ENCODE measurements around the gene AP4S1.

Gene AP4S1

DNA sequence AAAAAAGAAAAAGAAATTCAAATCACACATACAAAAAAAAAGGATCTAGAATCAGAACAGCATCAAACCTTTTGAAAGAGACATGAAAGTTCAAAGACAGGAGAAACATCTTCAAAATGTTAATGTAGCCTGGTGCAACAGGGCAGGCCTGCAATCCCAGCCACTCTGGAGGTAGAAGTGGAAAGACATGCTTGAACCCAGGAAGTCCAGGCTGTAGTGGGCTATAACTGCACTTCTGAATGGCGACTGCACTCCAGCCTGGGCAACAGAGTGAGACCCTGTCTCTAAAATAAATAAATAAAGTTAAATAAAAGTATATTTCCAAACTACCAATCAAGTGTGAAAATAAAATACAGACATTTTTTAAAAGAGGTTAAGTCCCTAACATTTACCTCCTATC lies 18.7 kb upstream of the AP4S1 start:
- DNase-seq (ENCODE audit: low read depth in 2 of 2): no peak

DNA sequence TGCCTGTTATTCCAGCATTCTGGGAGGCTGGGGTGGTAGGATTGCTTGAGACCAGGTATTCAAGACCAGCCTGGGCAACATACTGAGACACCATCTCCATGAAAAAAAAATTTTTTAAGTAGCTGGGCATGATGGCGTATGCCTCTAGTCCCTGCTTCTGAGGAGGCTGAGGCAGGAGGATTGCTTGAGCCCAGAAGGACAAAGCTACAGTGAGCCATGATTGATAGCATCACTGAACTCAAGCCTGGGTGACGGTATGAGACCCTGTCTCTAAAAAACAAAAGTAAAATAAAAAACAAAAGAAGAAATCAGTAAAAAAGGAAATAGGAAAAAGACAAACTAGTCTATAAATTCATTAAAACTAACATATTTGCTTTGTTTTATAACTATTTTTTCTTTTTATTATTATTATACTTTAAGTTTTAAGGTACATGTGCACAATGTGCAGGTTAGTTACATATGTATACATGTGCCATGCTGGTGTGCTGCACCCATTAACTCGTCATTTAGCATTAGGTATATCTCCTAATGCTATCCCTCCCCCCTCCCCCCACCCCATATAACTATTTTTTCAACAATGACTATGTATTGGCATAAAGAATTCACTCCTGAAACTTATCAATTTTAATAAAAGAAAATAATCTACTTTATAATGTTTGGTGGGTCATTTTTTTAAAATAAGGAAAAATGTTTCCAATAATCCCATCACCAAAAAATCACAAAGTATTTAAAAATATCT lies 15.4 kb upstream of the AP4S1 start:
- no peak for DNase-seq (ENCODE audit: low read depth in 2 of 2)

DNA sequence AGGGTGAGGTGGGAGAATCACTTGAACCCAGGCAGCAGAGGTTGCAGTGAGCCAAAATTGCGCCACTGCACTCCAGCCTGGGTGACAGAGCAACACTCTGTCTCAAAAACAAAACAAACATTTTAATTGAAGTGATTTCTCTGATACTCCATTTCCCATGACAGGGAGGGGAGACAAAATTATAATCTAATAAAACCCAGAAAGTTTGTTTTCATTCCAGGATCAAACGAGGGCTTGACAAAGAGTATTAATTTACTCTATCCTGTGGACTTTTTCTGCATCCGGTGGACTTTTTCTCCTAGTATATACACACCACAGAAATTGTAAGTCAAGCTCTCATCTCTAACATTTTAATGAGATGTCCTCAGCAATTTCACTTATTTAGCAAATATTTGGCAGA lies 14.5 kb upstream of the AP4S1 start:
- DNase-seq (ENCODE audit: low read depth in 2 of 2): no peak

DNA sequence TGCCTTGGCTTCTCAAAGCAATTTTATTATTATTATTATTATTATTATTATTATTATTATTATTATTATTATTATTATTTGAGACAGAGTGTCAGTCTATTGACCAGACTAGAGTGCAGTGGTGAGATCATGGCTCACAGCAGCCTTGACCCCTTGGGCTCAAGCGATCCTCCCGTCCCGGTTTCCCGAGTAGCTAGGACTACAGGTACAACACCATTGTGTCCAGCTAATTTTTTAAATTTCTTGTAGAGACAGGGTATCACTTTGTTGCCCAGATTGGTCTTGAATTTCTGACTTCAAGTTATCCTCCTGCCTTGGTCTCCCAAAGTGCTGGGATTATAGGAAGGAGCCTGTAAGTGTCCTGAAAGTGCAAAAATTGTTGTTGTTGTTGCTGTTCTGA lies 11.6 kb upstream of the AP4S1 start:
- no peak for DNase-seq (ENCODE audit: low read depth in 2 of 2)

DNA sequence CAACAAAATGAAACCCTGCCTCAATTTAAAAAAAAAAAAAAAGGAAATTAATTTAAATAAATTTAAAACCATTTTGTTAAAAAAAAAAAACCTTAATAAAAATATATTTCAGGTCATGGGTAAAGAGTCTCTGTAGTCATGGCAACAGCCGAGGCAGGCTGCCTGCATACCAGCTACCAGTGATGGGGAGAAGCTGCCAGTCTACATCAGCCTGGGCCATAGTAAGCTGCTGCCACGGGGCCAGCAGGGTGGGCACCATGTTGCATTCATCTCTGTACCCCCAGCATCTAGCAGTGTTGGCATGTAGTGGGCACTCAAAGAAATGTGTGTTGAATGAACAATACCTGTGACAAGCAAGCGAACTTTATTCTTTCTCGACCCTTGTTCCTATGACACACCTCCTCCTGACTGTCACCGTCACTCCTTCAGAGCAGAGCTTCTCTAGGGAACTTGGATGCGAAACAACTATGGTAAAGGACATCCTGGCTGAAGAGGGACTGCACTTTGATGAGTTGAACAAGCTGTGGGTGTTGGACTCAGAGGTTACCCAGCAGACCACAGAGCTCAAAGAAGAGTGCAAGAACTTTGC lies 7.3 kb upstream of the AP4S1 start:
- no peak for DNase-seq (ENCODE audit: low read depth in 2 of 2)

- DNase-seq (ENCODE audit: low read depth in 2 of 2): no peak
Measured at GRCh38 chr14:31020834-31021575, 4.4 kb upstream of the AP4S1 start.

- no peak for DNase-seq (ENCODE audit: low read depth in 2 of 2)
Measured at GRCh38 chr14:31021576-31021949, 3.9 kb upstream of the AP4S1 start.

DNA sequence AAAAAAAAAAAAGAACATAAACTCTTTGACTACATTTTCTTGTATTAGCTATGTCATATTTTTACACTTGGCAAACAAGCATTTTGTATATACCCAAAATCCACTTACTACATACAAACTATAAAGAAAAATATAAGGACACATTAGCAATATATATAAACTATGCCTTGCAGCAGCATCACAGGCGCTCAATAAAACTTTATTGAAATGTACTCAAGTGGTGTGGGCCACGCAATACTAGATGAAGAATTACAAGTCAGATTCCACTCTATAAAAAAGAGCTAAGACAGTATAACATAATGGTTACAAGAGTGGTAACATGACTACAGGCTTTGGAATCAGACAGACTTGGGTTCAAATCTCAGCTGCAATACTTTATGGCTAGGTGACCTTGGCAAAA lies 3.1 kb upstream of the AP4S1 start:
- DNase-seq (ENCODE audit: low read depth in 2 of 2): no peak

GRCh38 chr14:31024010-31024480 lies 1.4 kb upstream of the AP4S1 start:
- no peak for DNase-seq (ENCODE audit: low read depth in 2 of 2)

GRCh38 chr14:31024577-31025366 lies 677 bp upstream of the AP4S1 start:
- DNase-seq (ENCODE audit: low read depth in 2 of 2): no peak

GRCh38 chr14:31026077-31026449 lies 614 bp downstream of the AP4S1 start, which contains the start of gene STRN3:
Gene STRN3 (minus strand): TSS chr14:31026379. CDS start chr14:31026185, 194 bp downstream.
- DNase-seq (ENCODE audit: low read depth in 2 of 2): no peak

DNA sequence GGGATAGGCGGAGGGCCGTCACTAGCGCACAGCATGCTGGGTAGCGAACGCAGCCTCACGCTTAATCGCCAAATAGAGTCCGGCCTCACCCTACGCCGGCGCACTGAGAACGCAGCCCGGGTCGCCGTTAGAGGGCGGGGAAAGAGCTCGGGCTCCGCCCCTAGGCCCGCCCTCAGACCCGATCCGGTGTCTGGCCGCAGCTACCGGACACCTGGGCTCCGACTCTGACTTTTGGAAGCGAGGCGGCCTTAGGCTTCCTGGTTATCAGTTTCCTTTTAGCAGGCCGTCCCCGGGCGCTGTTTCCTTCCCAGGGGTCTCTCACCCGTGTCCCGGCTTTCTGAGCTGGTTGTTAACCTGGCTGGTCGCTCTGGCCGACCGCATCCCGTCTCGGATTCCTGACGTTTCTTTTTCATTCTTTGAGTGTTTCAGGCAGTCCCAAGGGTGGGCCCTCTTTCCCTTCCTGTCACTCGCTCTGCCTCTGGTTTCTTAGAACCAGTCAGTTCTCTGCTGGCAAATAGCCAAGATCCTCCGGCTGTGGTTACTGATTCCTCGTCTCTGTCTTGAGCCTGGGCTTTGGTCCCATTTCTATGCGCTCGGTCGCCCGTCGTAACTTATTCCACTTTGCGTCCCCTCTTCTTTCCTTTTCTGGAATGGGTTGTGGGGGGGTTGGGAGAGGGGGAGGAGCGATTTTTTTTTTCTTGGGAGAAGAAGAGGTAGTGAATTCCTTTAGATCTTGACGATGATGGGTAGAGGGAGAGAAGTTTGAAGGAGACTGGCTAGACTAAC lies 1.2 kb downstream of the AP4S1 start:
- DNase-seq (ENCODE audit: low read depth in 2 of 2): peak; percentile 78 to 82

DNA sequence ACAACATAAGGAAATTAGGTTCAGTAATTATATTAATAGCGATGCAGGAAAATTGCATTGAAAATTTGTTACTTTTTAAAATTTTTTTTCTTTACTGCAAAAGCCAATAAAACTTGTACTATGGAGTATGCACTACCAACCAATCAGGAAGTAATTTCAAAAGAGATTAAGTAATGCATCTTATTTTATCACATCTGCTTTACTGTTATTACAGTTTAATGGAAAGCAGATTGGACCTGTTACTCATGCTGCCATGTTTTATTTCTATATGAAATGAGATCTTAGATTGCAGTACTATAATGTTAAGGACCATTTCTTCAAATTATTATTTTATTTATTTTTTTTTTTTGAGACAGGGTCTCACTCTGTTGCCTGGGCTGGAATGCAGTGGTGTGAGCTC lies 2.4 kb downstream of the AP4S1 start:
- DNase-seq (ENCODE audit: low read depth in 2 of 2): no peak

DNA sequence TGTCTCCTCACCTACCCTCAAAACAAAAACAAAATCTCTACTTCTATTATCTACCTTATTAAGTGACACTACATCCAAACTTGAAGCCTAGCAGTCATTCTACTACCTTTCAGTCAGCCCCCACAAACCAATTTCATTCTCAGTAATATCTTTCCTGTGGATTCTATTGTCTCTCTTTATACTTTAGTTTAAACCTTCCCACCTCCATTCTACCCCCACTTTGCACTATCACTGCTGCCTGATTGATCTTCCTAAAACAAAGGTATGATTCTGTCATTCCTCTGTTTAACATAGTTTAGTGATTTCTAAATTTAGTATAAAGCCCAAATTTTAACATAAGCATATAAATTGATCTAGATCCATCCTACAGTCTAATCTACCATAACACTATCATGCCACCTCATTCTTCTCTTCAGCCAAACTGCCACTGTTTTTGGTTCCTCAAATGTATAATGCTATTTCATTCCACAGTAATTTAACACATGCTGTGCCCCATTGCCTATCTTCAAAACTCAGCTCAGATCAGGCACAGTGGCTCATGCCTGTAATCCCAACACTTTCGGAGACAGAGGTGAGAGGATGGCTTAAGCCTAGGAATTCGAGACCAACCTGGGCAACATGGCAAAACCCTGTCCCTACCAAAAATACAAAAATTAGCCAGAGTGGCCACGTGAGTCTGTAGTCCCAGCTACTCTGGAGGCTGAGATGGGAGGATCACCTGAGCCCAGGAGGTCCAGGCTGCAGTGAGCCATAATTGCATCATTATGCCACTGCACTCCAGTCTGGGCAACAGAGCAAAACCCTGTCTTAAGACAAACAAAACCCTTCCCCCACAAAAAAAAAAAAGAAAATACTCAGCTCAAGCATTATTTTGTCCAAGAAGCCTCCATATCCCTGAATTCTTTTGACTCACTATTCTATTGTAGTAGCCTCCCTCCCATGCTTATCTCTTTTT lies 3.8 kb downstream of the AP4S1 start:
- DNase-seq (ENCODE audit: low read depth in 2 of 2): no peak

DNA sequence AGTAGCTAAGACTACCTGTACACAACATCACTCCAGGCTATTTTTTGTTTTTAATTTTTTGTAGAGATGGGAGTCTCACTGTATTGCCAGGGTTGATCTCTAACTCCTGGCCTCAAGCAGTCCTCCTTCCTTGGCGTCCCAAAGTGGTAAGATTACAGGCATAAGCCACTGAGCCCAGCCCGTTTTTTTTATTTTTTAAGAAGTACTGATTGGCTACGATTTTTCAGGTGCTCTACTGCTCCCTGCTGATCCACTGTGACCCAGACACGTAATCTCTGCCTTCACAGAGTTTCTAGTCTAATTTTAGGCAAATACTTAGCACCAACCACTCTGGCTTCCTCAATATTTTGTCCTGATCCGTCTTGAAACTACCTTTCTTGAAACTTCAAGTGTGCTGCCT lies 5.0 kb downstream of the AP4S1 start:
- DNase-seq (ENCODE audit: low read depth in 2 of 2): no peak

DNA sequence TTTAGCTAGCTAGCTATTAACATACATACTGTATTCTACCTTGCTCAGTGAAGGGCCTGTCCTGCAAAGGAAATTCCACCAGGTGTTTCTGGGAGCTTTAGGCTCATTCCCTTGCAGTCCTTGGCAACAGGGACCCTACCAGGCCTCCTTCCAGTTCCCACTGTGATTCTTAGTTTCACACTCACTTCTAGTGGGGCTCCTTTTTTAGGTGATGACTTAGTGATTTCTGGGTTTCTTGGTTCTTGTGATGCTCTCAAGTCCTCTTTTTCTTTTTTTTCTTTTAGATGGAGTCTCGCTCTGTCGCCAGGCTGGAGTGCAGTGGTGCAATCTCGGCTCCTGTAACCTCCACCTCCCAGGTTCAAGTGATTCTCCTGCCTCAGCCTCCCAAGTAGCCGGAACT lies 11.1 kb downstream of the AP4S1 start:
- no peak for DNase-seq (ENCODE audit: low read depth in 2 of 2)

DNA sequence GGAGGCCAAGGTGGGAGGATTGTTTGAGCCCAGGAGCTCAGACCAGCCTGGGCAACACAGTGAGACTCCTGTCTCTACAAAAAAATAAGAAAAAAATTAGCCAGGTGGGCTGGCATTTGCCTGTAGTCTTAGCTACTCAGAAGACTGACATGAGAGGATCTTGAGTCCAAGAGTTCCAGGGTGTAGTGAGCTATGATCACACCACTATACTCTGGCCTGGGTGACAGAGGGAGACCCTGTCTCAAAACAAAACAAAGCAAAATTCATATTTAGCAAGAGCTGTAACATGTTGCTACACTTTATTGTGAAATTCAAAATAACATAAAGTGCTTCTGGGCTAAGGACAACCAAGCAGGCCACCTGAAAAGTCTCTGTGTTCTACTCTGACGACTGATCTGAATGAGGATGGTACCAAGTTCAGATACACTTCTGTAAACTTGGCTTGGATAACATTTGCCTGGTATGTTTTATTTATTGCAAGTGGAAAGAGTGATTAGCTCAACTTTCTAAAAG lies 12.3 kb downstream of the AP4S1 start:
- DNase-seq (ENCODE audit: low read depth in 2 of 2): no peak

GRCh38 chr14:31038521-31039166 lies 13.2 kb downstream of the AP4S1 start:
- no peak for DNase-seq (ENCODE audit: low read depth in 2 of 2)

DNA sequence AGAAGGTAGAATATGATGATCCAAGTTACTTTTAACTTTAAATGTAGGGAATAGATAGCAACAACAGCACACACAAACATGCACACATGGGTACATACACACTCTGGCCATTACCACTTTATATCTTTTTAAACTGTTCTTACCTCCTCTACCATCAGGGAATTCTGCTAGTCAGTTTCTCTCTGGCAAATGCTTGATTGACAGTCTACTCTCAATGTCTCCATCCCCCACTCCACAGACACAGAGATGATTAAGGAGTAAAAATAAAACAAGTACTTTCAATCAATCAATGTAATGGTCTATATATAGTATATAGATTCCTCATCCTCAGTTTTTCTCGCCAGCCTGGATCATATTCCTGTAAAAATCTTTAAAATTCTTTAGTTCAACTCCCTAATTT lies 16.9 kb downstream of the AP4S1 start:
- no peak for DNase-seq (ENCODE audit: low read depth in 2 of 2)

Measured in stimulated activated CD8-positive, alpha-beta memory T cell treated with anti-CD3 and anti-CD28 coated beads, Interleukin-7, amount 100 ng/mL, for 1 hour (primary cell).